GM18873 (cell line): ENCODE measurements around the gene RNF227.
"Not testable (repeated sequence)": the region's sequence is repeated elsewhere in the genome, so short reads cannot be mapped to it uniquely, and the experiment has no call there.

ENCODE experiments used
- ATAC-seq: cut with Tn5 transposase; IDR thresholded peaks from one replicate; pipeline ENCODE4 v1.9.1; 2021; ENCODE audit warnings: mild to moderate bottlenecking, moderate library complexity, moderate number of reproducible peaks; ENCODE audit not compliant: unreplicated experiment, low FRiP score

The RNF227 gene

DNA sequence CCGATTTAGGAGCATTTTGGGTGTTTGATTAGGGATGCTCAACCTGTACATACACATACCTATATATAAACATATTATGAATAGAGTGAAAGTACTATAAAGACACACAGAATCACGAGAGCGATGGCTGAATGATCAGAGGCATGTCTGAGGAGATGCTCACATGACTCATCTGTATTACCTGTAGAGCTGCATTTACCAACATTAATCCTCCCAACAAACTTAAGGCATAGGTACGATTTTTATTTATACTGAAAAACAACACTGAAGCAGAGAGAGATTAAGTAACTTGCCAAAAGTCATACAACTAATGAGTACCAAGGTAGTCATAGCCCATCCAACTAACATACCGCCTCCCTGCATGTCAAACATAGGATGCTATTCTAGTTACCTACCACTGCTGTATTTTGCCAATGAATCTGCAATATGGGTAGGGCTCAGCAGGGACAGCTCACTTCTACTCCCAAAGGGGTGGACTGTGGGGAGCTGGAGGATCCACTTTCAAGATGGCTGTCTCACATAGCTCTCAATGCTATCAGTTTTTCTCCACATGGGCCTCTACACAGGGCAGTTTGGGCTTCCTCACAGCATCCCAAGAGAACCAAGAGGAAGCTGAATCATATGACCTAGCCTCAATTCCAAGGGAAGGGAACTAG is 51.0 kb downstream of the RNF227 start:
- ATAC-seq = no peak

GRCh38 chr17:7864384-7864783 is 51.7 kb downstream of the RNF227 start:
- ATAC-seq = not testable (repeated sequence)
